GM12874 (cell line): ENCODE results near the gene TESK2.

ENCODE experiments used
- CTCF ChIP-seq: IDR thresholded peaks from 2 replicates; pipeline ENCODE4 v1.5.1; 2011; ENCODE audit warnings: low read depth, mild to moderate bottlenecking, control low read depth, low read length, moderate library complexity; ENCODE audit not compliant: insufficient read depth

The TESK2 gene, protein sequence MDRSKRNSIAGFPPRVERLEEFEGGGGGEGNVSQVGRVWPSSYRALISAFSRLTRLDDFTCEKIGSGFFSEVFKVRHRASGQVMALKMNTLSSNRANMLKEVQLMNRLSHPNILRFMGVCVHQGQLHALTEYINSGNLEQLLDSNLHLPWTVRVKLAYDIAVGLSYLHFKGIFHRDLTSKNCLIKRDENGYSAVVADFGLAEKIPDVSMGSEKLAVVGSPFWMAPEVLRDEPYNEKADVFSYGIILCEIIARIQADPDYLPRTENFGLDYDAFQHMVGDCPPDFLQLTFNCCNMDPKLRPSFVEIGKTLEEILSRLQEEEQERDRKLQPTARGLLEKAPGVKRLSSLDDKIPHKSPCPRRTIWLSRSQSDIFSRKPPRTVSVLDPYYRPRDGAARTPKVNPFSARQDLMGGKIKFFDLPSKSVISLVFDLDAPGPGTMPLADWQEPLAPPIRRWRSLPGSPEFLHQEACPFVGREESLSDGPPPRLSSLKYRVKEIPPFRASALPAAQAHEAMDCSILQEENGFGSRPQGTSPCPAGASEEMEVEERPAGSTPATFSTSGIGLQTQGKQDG

DNA sequence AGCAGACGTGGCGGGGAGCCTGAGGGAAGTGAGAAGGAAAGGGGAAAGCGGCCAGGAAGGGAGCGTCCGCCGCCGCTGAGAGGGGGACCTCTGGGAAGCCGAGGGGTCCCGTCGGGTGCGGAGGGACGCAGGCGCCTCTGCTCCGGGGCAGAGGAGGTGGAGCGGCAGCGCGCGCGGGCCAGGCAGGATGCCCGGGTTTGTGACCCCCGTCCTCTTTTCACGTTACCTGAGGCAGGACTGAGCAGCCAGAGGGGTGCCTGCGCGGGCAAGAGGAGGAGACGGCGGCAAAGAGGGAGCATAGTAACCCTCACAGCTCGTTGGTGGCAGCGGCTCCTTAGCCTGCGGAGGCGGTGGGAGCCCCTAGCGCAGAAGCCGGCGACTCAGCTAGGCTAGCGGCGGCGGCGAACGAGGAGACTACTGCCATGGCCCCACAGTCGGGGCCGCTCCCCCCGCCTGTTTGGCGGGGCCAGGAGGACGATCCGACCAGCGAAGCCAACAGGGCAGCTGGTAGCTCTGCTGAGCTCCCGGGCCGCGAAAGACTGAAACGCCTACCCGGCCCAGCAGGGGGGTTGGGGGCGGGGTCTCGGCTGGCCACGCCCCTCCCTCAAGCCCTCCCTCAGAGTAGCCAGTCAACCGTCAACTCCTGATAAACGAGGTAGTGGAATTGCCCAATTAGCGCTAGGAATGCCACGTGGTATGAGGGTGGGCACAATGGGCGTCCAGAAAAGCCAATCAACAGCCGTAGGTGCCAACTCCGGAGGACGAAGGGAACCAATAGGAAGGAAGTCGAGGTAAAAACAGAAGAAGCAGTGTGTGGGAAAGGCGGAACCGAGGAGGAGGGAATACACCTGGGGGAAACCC is at the start of gene TESK2:
Gene TESK2 (minus strand): TSS at position 538 of the 861 bp plus-strand sequence. CDS start 33,378 bp downstream, outside the sequence.
- no peak for TF ChIP-seq CTCF

DNA sequence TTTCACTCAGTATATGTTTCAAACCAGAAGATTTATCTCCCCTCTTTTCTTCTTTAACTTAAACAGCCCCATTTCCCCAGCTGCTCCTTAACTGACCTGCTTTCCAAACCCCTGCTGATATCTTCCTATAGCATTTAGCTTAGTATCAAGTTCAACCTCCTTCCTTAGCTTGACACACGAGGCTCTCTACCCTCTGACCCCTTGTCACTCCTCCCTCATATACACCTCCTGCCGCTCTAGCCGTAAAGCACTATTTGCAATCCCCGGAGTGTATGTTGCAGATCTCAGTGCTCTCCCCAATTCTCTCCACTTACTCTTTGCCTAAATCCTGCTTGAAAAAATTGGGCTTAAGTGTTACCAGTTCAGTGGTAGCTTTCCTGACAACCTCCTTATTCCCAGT is 45.9 kb upstream of the TESK2 start:
- TF ChIP-seq CTCF, result no peak

DNA sequence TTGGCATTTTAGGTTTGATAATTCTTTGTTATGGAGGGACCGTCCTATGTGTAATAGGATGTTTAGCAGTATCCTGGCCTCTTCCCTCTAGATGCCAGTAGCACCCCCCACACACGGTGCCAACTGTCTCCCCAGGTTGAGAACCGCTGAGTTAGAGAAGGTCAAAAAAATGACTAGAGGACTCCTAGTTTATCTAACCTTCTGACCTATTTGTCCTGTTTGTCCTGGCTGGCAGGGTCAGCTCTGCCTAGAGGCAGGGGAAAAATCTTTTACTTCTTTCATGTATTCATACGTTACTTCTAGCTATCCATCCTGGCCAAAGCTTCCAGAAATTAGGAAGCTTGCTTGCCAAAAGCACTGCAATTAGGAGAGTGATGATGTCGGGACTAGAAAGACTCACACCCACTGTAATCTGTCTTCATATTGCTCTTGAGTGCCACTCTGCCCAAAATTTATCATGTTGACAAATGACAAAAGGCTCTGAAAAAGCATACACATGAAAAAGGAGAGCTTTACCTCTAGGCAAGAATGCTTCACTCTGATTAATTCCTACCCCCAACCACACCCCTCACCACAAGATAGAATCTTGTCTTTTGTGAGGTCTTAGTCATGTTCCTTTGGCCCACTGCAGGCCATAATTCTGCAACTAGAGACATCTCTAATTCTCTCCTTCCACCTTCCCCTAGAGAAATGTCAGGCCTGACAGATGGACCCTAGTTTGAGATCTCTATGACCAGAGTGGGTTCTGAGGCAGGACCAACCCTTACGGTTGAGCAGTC is 45.2 kb upstream of the TESK2 start:
- no peak for TF ChIP-seq CTCF

DNA sequence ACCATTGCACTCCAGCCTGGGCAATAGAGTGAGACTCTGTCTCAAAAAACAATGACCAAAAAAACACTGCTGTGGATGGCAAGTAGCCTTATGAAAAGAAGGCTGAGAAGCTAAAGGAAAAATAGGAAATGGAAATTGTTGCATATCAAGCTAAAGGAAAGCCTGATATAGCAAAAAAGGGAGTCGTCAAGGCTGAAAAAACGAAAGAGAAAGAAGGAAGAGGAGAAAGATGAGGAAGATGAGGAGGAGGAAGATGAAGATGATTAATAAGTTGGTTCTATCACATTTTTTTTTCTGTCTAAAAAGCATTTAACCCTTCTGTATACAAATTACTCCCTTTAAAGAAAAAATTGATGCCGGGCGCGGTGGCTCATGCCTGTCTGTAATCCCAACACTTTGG is 40.9 kb upstream of the TESK2 start:
- no peak for TF ChIP-seq CTCF

DNA sequence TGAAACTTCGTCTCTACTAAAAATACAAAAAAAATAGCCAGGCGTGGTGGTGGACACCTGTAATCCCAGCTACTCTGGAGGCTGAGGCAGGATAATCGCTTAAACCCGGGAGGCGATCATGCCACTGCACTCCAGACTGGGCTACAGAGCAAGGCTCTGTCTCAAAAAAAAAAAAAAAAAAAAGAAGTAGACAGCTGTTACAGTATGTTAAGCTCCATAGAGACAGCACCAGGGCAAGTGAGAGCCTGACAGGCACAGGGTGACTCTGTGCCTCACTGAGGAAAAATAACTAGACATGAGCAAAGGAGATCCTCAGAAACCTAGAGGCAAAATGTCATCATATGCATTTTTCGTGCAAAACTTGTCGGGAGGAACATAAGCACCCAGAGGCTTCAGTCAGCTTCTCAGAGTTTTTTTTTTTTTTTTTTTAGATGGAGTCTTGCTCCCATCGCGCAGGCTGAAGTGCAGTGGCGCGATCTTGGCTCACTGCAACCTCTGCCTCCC is 39.7 kb upstream of the TESK2 start:
- TF ChIP-seq CTCF, result no peak

- TF ChIP-seq CTCF, result no peak
Observed at GRCh38 chr1:45526135-45526644, 35.2 kb upstream of the TESK2 start.
